Stomach (tissue), 9 donors: ENCODE measurements around the gene DUSP11. TPM values are rescaled to one million over a fixed set of nuclear protein-coding genes. Genes with fewer than 3 reads are reported as not detected.
"Not testable (repeated sequence)": the region's sequence is repeated elsewhere in the genome, so short reads cannot be mapped to it uniquely, and the experiment has no call there.

Source experiments
- DNase-seq, 2 donors: peaks; one replicate each; pipeline versions ENCODE4 v3.0.0 to v3.0.0-alpha.2; 2013 to 2019
- H3K27ac ChIP-seq, 5 donors: fragments of 200-600 bp in 4 of 5; sonication (generic) in 4 of 5; one replicate each; pipeline ENCODE4 v1.5.1; 2013 to 2019; ENCODE audit warnings: mild to moderate bottlenecking in 1 of 5, moderate library complexity in 1 of 5
- H3K27me3 ChIP-seq, 3 donors: fragments of 200-600 bp; sonication (generic); one replicate each; pipeline ENCODE4 v1.5.1; 2017 to 2019; ENCODE audit warnings: mixed run types in 1 of 3
- H3K36me3 ChIP-seq, 4 donors: fragments of 200-600 bp; sonication (generic); 1 replicate in 3 of 4; 2 replicates in 1 of 4; pipeline ENCODE4 v1.5.1; 2016 to 2019
- H3K4me1 ChIP-seq, 4 donors: fragments of 200-600 bp; sonication (generic); one replicate each; pipeline ENCODE4 v1.5.1; 2016 to 2019
- H3K4me3 ChIP-seq, 4 donors: fragments of 200-600 bp; sonication (generic) in 3 of 4; one replicate each; pipeline ENCODE4 v1.5.1; 2016 to 2019; ENCODE audit warnings: mild to moderate bottlenecking in 1 of 4
- H3K9me3 ChIP-seq, 4 donors: fragments of 200-600 bp; sonication (generic); one replicate each; pipeline ENCODE4 v1.5.1; 2016 to 2019
- EP300 ChIP-seq: sonication (generic); formaldehyde crosslinking; IDR thresholded peaks from one replicate; pipeline ENCODE4 v1.6.1; 2017; ENCODE audit warnings: antibody characterized with exemption
- POLR2A ChIP-seq, 4 donors: fragments of 450-650 bp; IDR thresholded peaks; one replicate each; pipeline ENCODE4 v1.6.1; 2016; ENCODE audit warnings: antibody characterized with exemption in 4 of 4, control low read depth in 2 of 4, mild to moderate bottlenecking in 1 of 4, moderate library complexity in 1 of 4
- POLR2AphosphoS5 ChIP-seq, 3 donors: sonication (generic); formaldehyde crosslinking; IDR thresholded peaks; one replicate each; pipeline ENCODE4 v1.6.1; 2016; ENCODE audit warnings: antibody characterized with exemption in 3 of 3
- WGBS, 5 donors: extraction: QIAGEN DNeasy Blood & Tissue Kit in 3 of 5; methylation state at CpG; one replicate each; pipeline versions ENCODE4 v1.1.5 to v1.1.7; 2013 to 2018; 5-methylcytosine and 5-hydroxymethylcytosine counted together
- intact Hi-C: fragments of 100-400 bp; cut with DNase I; formaldehyde crosslinking; loops from one replicate; pipeline ENCODE4 v1.15.1; 2023; ENCODE audit warnings: low total_unique reads
- polyA plus RNA-seq, 3 donors: library from polyadenylated mRNA; stranded (reverse); fragments of 200-250 nt; gene quantifications; one replicate each; pipeline ENCODE4 v1.2.3, GENCODE V29; 2013
- total RNA-seq, 5 donors: library from RNA; depleted of rRNA; stranded (reverse); fragments of >200 nt; gene quantifications; one replicate each; pipeline versions ENCODE4 v1.1.0 to v1.2.3, GENCODE V29; 2014 to 2016
- TF ChIP-seq, protein P1 (sequence below), 7 experiments: fragments of 450-650 bp in 4 of 7; fragments of 200-600 bp in 3 of 7; sonication (generic) in 3 of 7; IDR thresholded peaks; one replicate each; pipeline ENCODE4 v1.5.1; 2016 to 2019; ENCODE audit warnings: antibody characterized with exemption in 7 of 7, control low read depth in 2 of 7, mild to moderate bottlenecking in 1 of 7
- donor health status: healthy with polysubstance abuse.
- donor health status: Bipolar disorder and iron deficiency.
- donor health status: healthy.

Gene DUSP11
- total and polyA plus RNA-seq, 8 donors = 9.0 to 45.2 (median 16.9) TPM

DNA sequence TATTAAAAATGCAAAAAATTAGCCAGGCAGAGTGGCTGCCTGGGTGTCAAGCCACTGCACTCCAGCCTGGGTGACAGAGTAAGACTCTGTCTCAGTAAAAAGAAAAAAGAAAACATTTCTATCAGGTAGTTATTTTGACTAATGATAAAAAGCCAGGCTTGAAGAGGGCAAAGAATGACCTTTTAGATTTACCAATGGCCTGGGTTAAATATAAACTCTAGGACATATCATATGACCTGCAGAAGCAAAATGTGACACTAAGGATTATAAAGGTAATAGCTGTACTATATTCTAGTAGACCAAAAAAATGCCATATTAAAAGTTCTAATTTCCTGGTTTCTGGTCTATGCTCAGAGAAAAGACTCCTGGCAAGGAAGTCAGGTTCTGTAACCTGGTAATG is 32.7 kb upstream of the DUSP11 start:
- no peak overlapping the region for H3K4me3 ChIP-seq
- peaks cover 0 to 8% (median 0%) of the 10 kb centered on the region in 3 donors for H3K27me3 ChIP-seq
- TF ChIP-seq POLR2AphosphoS5 (IDR thresholded peaks at IDR 0.05) = no peak
- no peak for TF ChIP-seq EP300
- TF ChIP-seq, protein P1, sequence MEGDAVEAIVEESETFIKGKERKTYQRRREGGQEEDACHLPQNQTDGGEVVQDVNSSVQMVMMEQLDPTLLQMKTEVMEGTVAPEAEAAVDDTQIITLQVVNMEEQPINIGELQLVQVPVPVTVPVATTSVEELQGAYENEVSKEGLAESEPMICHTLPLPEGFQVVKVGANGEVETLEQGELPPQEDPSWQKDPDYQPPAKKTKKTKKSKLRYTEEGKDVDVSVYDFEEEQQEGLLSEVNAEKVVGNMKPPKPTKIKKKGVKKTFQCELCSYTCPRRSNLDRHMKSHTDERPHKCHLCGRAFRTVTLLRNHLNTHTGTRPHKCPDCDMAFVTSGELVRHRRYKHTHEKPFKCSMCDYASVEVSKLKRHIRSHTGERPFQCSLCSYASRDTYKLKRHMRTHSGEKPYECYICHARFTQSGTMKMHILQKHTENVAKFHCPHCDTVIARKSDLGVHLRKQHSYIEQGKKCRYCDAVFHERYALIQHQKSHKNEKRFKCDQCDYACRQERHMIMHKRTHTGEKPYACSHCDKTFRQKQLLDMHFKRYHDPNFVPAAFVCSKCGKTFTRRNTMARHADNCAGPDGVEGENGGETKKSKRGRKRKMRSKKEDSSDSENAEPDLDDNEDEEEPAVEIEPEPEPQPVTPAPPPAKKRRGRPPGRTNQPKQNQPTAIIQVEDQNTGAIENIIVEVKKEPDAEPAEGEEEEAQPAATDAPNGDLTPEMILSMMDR (IDR thresholded peaks at IDR 0.05) = no peak
- TF ChIP-seq POLR2A (IDR thresholded peaks at IDR 0.05) = no peak
- intact Hi-C loops = no loop called here
- no peak overlapping the region for H3K27ac ChIP-seq
- H3K36me3 ChIP-seq = no peaks in the 10 kb centered on the region
- no peak for DNase-seq
- H3K9me3 ChIP-seq = no peaks in the 10 kb centered on the region
- no peaks in the 10 kb centered on the region for H3K4me1 ChIP-seq

GRCh38 chr2:73811878-73812277 is 32.0 kb upstream of the DUSP11 start:
- Histone ChIP-seq H3K4me1 (no peaks in the 10 kb centered on the region), H3K4me3 (no peak overlapping the region), H3K27me3 (peaks cover 0 to 7% (median 0%) of the 10 kb centered on the region in 3 donors), H3K36me3 (no peaks in the 10 kb centered on the region), H3K9me3 (no peaks in the 10 kb centered on the region), H3K27ac (no peak overlapping the region)
- TF ChIP-seq, protein P1 (IDR thresholded peaks at IDR 0.05) = no peak
- intact Hi-C loops = no loop called here
- DNase-seq = no peak

DNA sequence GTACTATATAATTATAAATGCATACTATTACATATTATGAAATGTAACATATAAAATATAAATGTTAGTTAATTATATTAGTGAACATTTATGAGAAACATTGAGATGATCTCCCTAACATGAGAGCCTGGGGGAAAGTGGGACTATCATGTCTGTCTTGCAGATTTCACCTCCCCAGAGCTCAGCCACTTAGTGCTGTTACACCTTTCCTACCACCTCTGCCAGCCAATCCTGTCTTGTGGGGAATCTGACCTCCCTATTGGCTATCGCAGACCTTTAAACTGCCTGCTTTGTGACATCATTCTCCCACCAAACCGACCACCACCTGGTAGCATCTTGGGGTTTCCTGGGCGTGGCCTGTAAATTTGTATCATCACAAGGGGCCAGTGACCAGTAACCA is 4.0 kb upstream of the DUSP11 start, which contains the start of gene C2orf78:
C2orf78 (plus strand) TSS at position 301 of the 400 bp plus-strand sequence. CDS start 127 bp downstream, outside the sequence.
- WGBS, 5 donors = 38 to 56% (median 47%) methylated on average over 2 to 3 of the region's 3 CpGs; no CpG with 5 or more reads in 2 of the 5 donors
- intact Hi-C loops = not testable (repeated sequence)

GRCh38 chr2:73783402-73783801 is 3.5 kb upstream of the DUSP11 start:
- DNase-seq, H3K27me3 ChIP-seq, H3K9me3 ChIP-seq, intact Hi-C loops, H3K36me3 ChIP-seq, H3K4me3 ChIP-seq, H3K27ac ChIP-seq: not testable (repeated sequence)
- 79 to 86% (median 81%) methylated on average over 15 of the region's 15 CpGs for WGBS, 5 donors
- peaks cover 6 to 16% (median 8%) of the 10 kb centered on the region in 4 donors for H3K4me1 ChIP-seq

More for the DNA sequence above, 4.0 kb upstream of the DUSP11 start, which contains the start of gene C2orf78:
- DNase-seq, H3K4me3 ChIP-seq, H3K27ac ChIP-seq, H3K36me3 ChIP-seq, H3K27me3 ChIP-seq, H3K9me3 ChIP-seq: not testable (repeated sequence)
- peaks cover 1 to 11% (median 3%) of the 10 kb centered on the region in 4 donors for H3K4me1 ChIP-seq

DNA sequence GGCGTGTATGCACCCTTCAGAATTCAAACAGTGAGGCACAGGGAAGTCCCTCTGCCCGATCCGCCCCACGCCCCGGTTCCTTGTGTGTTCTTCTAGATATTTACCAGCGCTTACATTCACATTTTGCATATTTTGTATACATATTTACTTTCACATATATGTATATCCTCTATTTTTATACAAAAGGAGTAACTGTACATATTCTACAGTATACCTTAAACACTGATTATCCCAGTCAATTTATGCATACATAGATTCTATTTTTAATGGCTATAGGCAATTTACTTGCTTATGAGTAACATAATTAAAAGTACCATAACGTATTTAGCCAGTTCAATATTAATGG is 307 bp upstream of the DUSP11 start:
- peak overlapping the region; percentile 79 to 91 (median 86) for H3K4me3 ChIP-seq
- no peak for TF ChIP-seq POLR2AphosphoS5 (IDR thresholded peaks at IDR 0.05)
- TF ChIP-seq EP300 = no peak
- TF ChIP-seq, protein P1 (IDR thresholded peaks at IDR 0.05) = no peak
- no peak for TF ChIP-seq POLR2A (IDR thresholded peaks at IDR 0.05)
- no peak for DNase-seq
- no peaks in the 10 kb centered on the region for H3K27me3 ChIP-seq
- H3K4me1 ChIP-seq = peaks cover 10 to 35% (median 20%) of the 10 kb centered on the region in 4 donors
- no peaks in the 10 kb centered on the region for H3K9me3 ChIP-seq
- 3 to 6% (median 4%) methylated on average over 7 of the region's 7 CpGs for WGBS, 5 donors
- intact Hi-C loops = no loop called here
- peaks cover 13 to 27% (median 25%) of the 10 kb centered on the region in 4 donors for H3K36me3 ChIP-seq
- peak overlapping the region in 3 of 5 donors; percentile 91 to 94 (median 93) for H3K27ac ChIP-seq

- Histone ChIP-seq H3K36me3 (peaks cover 13 to 40% (median 37%) of the 10 kb centered on the region in 4 donors), H3K4me1 (peaks cover 10 to 35% (median 20%) of the 10 kb centered on the region in 4 donors), H3K27ac (peak overlapping the region in 4 of 5 donors; percentile 91 to 94 (median 93)), H3K4me3 (peak overlapping the region; percentile 79 to 91 (median 86))
- 68 to 73% (median 72%) methylated on average over 18 of the region's 18 CpGs for WGBS, 5 donors
- DNase-seq, H3K9me3 ChIP-seq, H3K27me3 ChIP-seq, intact Hi-C loops: not testable (repeated sequence)
Measured at GRCh38 chr2:73778867-73779466, 936 bp downstream of the DUSP11 start.
